Measurements from ENCODE around the gene HOXA3. TPM values are rescaled to one million over a fixed set of nuclear protein-coding genes. Genes with fewer than 3 reads are reported as not detected.
A peak's percentile ranks its signal among the peaks of the same experiment; 100 is the strongest.

Gene HOXA3
- total and polyA plus RNA-seq, 2 of the 8 experiments (the other 6 are each of a cell fraction or from before 2014, with no cell fraction given): not detected

DNA sequence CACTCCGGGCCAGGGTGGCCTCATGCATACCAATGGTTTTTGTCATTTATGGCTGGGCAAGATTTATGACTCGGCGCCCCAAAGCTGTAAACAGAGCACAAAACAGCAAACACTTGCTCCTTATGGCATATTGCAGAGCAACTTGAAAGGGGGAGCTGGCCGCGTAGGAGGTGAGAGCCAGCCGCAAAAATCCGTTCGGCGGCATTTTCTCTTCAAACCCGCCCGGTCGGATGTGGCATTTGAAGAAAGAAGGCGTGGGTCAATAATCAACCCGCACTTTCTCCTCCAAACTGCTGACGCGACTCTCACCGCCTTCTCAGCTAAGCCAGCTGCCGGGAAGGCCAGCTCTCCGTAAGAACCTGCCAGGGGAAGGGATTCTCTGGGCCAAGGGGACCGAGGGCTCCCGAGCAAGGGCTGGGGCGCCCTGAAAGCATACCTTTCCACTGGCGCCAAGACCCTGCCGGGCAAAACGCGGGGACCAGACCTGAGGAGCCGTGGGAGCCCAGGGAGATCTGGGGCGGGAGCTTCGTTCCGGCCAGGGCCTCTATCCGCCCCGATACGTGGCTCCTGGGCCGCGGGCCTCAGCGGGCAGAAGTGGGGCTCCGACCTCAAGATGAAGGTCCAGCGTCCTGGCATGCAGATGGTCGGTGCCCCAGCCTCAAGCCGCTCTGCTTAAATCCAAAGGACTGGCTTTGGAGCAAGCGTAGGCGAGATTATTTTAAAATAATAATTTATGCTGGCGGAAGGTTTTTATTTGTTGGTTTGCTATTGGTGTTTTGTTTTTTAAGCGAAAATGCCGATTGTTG is 37.0 kb downstream of the HOXA3 start (continued):
- TF ChIP-seq SP1 (IDR thresholded peaks at IDR 0.05; ENCODE audit: low read depth, low read length) (no peak), EZH2 (IDR thresholded peaks at IDR 0.05; ENCODE audit: low read depth, low read length, severe bottlenecking) (peak; percentile 99), ASH2L (IDR thresholded peaks at IDR 0.05; ENCODE audit: low read length) (no peak), EP300 (IDR thresholded peaks at IDR 0.05; ENCODE audit: borderline replicate concordance in 1 of 2, low read depth in 2 of 2, low read length in 2 of 2) (no peak), BRCA1 (IDR thresholded peaks at IDR 0.05; ENCODE audit: low read depth, low read length) (no peak), SUZ12 (IDR thresholded peaks at IDR 0.05; ENCODE audit: low read length) (peak; percentile 99), SIX5 (IDR thresholded peaks at IDR 0.05; ENCODE audit: low read depth, low read length) (no peak), RXRA (IDR thresholded peaks at IDR 0.05; ENCODE audit: insufficient read depth, low read depth, low read length) (no peak), POU5F1 (IDR thresholded peaks at IDR 0.05; ENCODE audit: low read depth, low read length) (no peak), SAP30 (IDR thresholded peaks at IDR 0.05; ENCODE audit: insufficient read depth, insufficient replicate concordance, low read length) (no peak), FOSL1 (IDR thresholded peaks at IDR 0.05; ENCODE audit: insufficient read depth, low read depth, low read length) (no peak), CTBP2 (IDR thresholded peaks at IDR 0.05; ENCODE audit: borderline replicate concordance, insufficient read depth, insufficient read length, low read length) (peak; percentile 86), GTF2F1 (IDR thresholded peaks at IDR 0.05; ENCODE audit: borderline replicate concordance, low read depth, low read length) (no peak), RNF2 (IDR thresholded peaks at IDR 0.05; ENCODE audit: borderline replicate concordance, low read depth, low read length, missing control alignments, poor library complexity, severe bottlenecking) (peak; percentile 97), KDM1A (IDR thresholded peaks at IDR 0.05; ENCODE audit: borderline replicate concordance, low read length) (no peak), TBP (IDR thresholded peaks at IDR 0.05; ENCODE audit: low read depth, low read length) (no peak), CHD2 (IDR thresholded peaks at IDR 0.05; ENCODE audit: low read length) (no peak), TCF12 (IDR thresholded peaks at IDR 0.05; ENCODE audit: low read depth, low read length) (no peak), ZNF274 (IDR thresholded peaks at IDR 0.05; ENCODE audit: borderline replicate concordance, extremely low read depth, low read length) (no peak), YY1 (IDR thresholded peaks at IDR 0.05; ENCODE audit: low read depth, low read length) (no peak), KDM5A (IDR thresholded peaks at IDR 0.05; ENCODE audit: low read length) (no peak)
- TF ChIP-seq, protein P1, sequence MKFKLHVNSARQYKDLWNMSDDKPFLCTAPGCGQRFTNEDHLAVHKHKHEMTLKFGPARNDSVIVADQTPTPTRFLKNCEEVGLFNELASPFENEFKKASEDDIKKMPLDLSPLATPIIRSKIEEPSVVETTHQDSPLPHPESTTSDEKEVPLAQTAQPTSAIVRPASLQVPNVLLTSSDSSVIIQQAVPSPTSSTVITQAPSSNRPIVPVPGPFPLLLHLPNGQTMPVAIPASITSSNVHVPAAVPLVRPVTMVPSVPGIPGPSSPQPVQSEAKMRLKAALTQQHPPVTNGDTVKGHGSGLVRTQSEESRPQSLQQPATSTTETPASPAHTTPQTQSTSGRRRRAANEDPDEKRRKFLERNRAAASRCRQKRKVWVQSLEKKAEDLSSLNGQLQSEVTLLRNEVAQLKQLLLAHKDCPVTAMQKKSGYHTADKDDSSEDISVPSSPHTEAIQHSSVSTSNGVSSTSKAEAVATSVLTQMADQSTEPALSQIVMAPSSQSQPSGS (IDR thresholded peaks at IDR 0.05; ENCODE audit: low read length): no peak
